Ascending aorta (tissue), 2 donors: ENCODE results near the gene LNX1. TPM values are rescaled to one million over a fixed set of nuclear protein-coding genes. Genes with fewer than 3 reads are reported as not detected.

Source experiments
- DNase-seq, 2 donors: peaks; one replicate each; pipeline ENCODE4 v3.0.0-alpha.2; 2019; ENCODE audit warnings: low spot score in 2 of 2
- H3K27ac ChIP-seq, 2 donors: fragments of 200-600 bp; sonication (generic); one replicate each; pipeline ENCODE4 v1.5.1; 2016 to 2017; ENCODE audit warnings: mild to moderate bottlenecking in 1 of 2
- H3K27me3 ChIP-seq: fragments of 200-600 bp; sonication (generic); one replicate; pipeline ENCODE4 v1.5.1; 2017
- H3K36me3 ChIP-seq, 2 donors: fragments of 200-600 bp; sonication (generic); one replicate each; pipeline ENCODE4 v1.5.1; 2016
- H3K4me1 ChIP-seq, 2 donors: fragments of 200-600 bp; sonication (generic); one replicate each; pipeline ENCODE4 v1.5.1; 2016 to 2017; ENCODE audit warnings: mild to moderate bottlenecking in 1 of 2
- H3K4me3 ChIP-seq, 2 donors: fragments of 200-600 bp; sonication (generic); one replicate each; pipeline ENCODE4 v1.5.1; 2016 to 2017; ENCODE audit warnings: mild to moderate bottlenecking in 1 of 2
- H3K9me3 ChIP-seq, 2 donors: fragments of 200-600 bp; sonication (generic); one replicate each; pipeline ENCODE4 v1.5.1; 2016
- intact Hi-C: fragments of 100-400 bp; cut with DNase I; formaldehyde crosslinking; loops from one replicate; pipeline ENCODE4 v1.15.1; 2023
- total RNA-seq: library from RNA; depleted of rRNA; stranded (reverse); fragments of >200 nt; gene quantifications from one replicate; pipeline ENCODE4 v1.1.0, GENCODE V29; 2016
- TF ChIP-seq, protein P1 (sequence below), 3 experiments: fragments of 200-600 bp in 2 of 3; fragments of 450-650 bp in 1 of 3; sonication (generic) in 2 of 3; IDR thresholded peaks; one replicate each; pipeline ENCODE4 v1.5.1; 2016 to 2019; ENCODE audit warnings: antibody characterized with exemption in 3 of 3, mild to moderate bottlenecking in 1 of 3, moderate library complexity in 1 of 3

The LNX1 gene
- total RNA-seq, 1 donor from 2014 or later: 4.0 TPM

DNA sequence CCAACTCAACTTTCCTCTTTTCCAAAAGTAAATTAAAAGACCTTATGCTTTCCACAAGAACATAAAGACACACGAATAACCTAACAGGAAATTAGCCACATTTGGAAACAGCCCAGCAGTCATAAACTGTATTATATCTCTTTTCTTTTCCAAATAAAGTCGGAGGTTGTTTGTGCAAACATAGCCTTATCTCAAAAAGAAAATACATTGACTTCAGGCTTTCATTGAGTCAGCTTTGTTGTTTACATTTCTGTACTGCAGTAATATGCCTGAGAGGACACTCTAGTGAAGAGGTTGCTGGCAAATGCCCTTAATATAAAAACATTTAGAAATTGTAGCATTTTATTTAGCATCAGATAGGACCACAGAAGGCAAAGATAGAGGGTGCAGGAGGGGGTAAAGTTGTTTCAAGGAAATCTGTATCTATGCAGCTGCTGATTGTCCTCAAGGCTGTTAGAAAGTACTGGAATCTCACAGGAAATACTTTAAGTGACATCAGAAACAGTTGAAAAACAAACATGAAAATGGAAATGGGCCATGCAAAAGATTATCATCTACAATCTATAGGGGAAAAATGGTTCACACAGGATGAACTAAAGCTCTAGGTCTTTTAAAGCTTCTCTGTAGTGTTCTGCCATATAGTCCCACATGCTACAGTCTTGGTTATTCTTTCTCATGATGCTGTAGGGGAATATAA is 14.5 kb downstream of the LNX1 start:
- Histone ChIP-seq H3K36me3 (no peaks in the 10 kb centered on the region), H3K27ac (no peak overlapping the region), H3K4me1 (no peaks in the 10 kb centered on the region), H3K27me3 (no peaks in the 10 kb centered on the region), H3K9me3 (no peaks in the 10 kb centered on the region), H3K4me3 (no peak overlapping the region)
- TF ChIP-seq, protein P1, sequence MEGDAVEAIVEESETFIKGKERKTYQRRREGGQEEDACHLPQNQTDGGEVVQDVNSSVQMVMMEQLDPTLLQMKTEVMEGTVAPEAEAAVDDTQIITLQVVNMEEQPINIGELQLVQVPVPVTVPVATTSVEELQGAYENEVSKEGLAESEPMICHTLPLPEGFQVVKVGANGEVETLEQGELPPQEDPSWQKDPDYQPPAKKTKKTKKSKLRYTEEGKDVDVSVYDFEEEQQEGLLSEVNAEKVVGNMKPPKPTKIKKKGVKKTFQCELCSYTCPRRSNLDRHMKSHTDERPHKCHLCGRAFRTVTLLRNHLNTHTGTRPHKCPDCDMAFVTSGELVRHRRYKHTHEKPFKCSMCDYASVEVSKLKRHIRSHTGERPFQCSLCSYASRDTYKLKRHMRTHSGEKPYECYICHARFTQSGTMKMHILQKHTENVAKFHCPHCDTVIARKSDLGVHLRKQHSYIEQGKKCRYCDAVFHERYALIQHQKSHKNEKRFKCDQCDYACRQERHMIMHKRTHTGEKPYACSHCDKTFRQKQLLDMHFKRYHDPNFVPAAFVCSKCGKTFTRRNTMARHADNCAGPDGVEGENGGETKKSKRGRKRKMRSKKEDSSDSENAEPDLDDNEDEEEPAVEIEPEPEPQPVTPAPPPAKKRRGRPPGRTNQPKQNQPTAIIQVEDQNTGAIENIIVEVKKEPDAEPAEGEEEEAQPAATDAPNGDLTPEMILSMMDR (IDR thresholded peaks at IDR 0.05): no peak
- no peak for DNase-seq
- intact Hi-C loops: no loop called here

DNA sequence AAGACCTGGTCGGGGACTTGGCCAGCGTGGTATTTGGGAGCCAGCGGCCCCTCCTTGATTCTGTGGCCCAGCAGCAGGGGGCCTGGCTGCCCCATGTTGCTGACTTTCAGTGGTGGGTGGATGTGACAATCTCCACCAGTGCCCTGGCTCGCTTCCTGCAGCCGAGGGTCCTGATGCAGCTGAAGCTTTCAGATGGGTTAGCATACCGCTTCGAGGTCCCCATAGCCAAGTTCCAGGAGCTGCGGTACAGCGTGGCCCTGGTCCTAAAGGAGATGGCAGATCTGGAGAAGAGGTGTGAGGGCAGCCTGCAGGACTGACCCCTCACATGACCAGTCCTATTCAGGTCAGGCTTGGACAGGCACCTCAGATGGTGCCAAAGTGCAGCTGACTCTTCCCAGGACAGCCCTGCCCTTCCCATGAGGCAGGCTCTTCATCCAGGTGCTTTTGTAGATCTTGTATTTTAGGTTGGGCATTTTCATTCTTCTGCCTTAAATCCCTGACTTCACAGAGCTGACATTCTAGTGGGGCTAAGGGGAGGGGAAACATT is 15.1 kb downstream of the LNX1 start:
- no peak overlapping the region for H3K27ac ChIP-seq
- no peaks in the 10 kb centered on the region for H3K9me3 ChIP-seq
- TF ChIP-seq, protein P1 (IDR thresholded peaks at IDR 0.05): no peak

DNA sequence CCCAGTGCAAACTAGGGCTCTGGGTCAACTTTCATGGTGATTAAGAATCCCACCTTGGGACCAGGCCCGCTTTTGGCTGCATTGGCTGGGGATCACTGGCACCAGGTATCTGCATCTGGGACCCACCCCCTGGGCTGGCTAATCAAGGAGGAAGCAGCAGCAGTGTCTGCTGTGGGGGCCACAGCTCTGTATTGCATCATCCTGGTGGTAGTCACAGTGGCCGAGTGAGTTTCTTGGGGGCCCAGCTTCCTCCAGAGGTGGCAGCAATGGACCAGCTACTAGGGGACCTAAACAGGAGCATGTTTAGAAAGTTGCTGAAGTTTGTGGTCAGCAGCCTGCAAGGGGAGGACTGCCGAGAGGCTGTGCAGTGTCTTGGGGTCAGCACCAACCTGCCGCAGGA is 15.7 kb downstream of the LNX1 start:
- H3K27me3 ChIP-seq: no peaks in the 10 kb centered on the region
- no peak overlapping the region for H3K4me3 ChIP-seq
- DNase-seq: no peak
- H3K36me3 ChIP-seq: no peaks in the 10 kb centered on the region
- no peak overlapping the region for H3K27ac ChIP-seq
- TF ChIP-seq, protein P1 (IDR thresholded peaks at IDR 0.05): no peak
- intact Hi-C loops: no loop called here
- no peaks in the 10 kb centered on the region for H3K9me3 ChIP-seq
- H3K4me1 ChIP-seq: no peaks in the 10 kb centered on the region

More for the DNA sequence above, 15.1 kb downstream of the LNX1 start:
- Histone ChIP-seq H3K4me1 (no peaks in the 10 kb centered on the region), H3K27me3 (no peaks in the 10 kb centered on the region), H3K4me3 (no peak overlapping the region), H3K36me3 (no peaks in the 10 kb centered on the region)
- DNase-seq: no peak
- intact Hi-C loops: no loop called here

DNA sequence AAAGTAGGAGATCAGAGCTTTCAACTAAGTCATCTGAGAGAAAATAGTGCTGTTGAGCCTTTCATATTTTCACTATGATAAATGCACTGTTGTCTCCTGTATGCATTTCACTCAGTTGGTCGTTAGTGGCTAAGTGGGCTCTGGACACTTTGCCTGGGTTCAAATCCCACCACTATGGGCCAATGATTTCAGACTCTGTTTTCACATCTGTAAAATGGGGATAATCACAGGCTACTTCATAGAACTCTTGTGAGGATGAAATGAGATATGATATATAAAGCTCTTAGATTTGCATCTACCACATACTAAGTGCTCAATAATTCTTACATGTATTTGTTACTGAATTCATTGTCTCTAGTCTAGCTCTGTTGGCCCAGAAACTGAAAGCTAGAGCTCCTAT is 16.8 kb downstream of the LNX1 start:
- TF ChIP-seq, protein P1 (IDR thresholded peaks at IDR 0.05): no peak
- DNase-seq: no peak
- intact Hi-C loops: no loop called here
- no peaks in the 10 kb centered on the region for H3K9me3 ChIP-seq
- H3K27me3 ChIP-seq: no peaks in the 10 kb centered on the region
- no peak overlapping the region for H3K27ac ChIP-seq
- H3K36me3 ChIP-seq: no peaks in the 10 kb centered on the region
- H3K4me1 ChIP-seq: no peaks in the 10 kb centered on the region
- no peak overlapping the region for H3K4me3 ChIP-seq

DNA sequence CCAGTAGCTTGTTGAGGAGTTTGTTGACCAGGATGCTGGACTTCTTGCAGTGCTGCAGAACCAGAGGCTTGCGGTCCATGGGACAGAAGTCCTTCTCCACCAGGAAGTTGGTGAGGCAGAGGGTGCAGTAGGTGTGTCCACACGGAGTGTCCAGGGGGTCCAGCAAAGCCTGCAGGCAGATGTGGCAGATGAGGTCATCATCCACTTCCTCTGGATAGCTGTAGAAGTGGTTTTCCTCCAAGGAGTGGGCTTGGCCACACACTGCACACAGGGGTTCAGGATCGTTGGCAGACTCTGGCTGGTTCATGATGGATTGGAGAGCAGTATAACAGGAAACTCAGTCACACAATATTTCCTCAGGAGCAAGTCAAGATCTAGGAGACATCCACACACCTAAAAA is 17.6 kb downstream of the LNX1 start:
- H3K36me3 ChIP-seq: no peaks in the 10 kb centered on the region
- H3K4me1 ChIP-seq: no peaks in the 10 kb centered on the region
- H3K27me3 ChIP-seq: no peaks in the 10 kb centered on the region
- no peak overlapping the region for H3K27ac ChIP-seq
- no peak overlapping the region for H3K4me3 ChIP-seq
- intact Hi-C loops: no loop called here
- no peak for DNase-seq
- H3K9me3 ChIP-seq: no peaks in the 10 kb centered on the region
- TF ChIP-seq, protein P1 (IDR thresholded peaks at IDR 0.05): no peak
